SK-N-SH treated with all-trans-retinoic acid at 6 μM for 48 hours (cell line): ENCODE results near the gene MFF.

Experiments used
- BACH2 ChIP-seq: fragments of 250-450 bp; sonication (Bioruptor Pico); IDR thresholded peaks from 2 replicates; pipeline ENCODE4 v1.9.0; 2021; ENCODE audit warnings: mild to moderate bottlenecking, borderline replicate concordance
- CSDC2 ChIP-seq: fragments of 250-450 bp; sonication (Bioruptor Pico); IDR thresholded peaks from 2 replicates; pipeline ENCODE4 v1.5.0; 2020; ENCODE audit warnings: mild to moderate bottlenecking, moderate library complexity
- ESRRG ChIP-seq: fragments of 250-450 bp; sonication (Bioruptor Pico); IDR thresholded peaks from 2 replicates; pipeline ENCODE4 v1.6.1; 2021; ENCODE audit warnings: mild to moderate bottlenecking
- ISL1 ChIP-seq: fragments of 250-450 bp; sonication (Bioruptor Pico); IDR thresholded peaks from 2 replicates; pipeline ENCODE4 v2.1.2; 2022; ENCODE audit warnings: mild to moderate bottlenecking, moderate library complexity
- PATZ1 ChIP-seq: fragments of 250-450 bp; sonication (Bioruptor Pico); IDR thresholded peaks from 2 replicates; pipeline ENCODE4 v1.8.0; 2020; ENCODE audit warnings: mild to moderate bottlenecking, moderate library complexity, borderline replicate concordance
- SNAI2 ChIP-seq: fragments of 250-450 bp; sonication (Bioruptor Pico); IDR thresholded peaks from 2 replicates; pipeline ENCODE4 v1.5.0; 2020; ENCODE audit warnings: mild to moderate bottlenecking, moderate library complexity
- ZFP3 ChIP-seq: fragments of 250-450 bp; sonication (Bioruptor Pico); IDR thresholded peaks from 2 replicates; pipeline ENCODE4 v1.5.0; 2020; ENCODE audit warnings: mild to moderate bottlenecking, moderate library complexity
- ZNF70 ChIP-seq: fragments of 450-650 bp; formaldehyde crosslinking; IDR thresholded peaks from 2 replicates; pipeline ENCODE4 v1.5.0; 2020; ENCODE audit warnings: mild to moderate bottlenecking, moderate library complexity

Gene MFF

GRCh38 chr2:227406177-227407031, 81.4 kb downstream of the MFF start (continued):
- TF ChIP-seq SNAI2 (CRISPR knock-in tag) = 0 out of 2 replicates have a peak, but pooled peaks have one; percentile 43
- peak; percentile 48; the same call in 1 of the 2 replicates for TF ChIP-seq ZNF70 (CRISPR knock-in tag)
- peak; percentile 38; the same call in 1 of the 2 replicates for TF ChIP-seq PATZ1
- TF ChIP-seq ZFP3 = no peak
- peak; percentile 34 for TF ChIP-seq ISL1 (CRISPR knock-in tag)
- TF ChIP-seq BACH2 = no peak
- TF ChIP-seq ESRRG = no peak
- no peak; the same call in 1 of the 2 replicates for TF ChIP-seq CSDC2 (CRISPR knock-in tag)
